ENCODE data around the gene MTR.

DNA sequence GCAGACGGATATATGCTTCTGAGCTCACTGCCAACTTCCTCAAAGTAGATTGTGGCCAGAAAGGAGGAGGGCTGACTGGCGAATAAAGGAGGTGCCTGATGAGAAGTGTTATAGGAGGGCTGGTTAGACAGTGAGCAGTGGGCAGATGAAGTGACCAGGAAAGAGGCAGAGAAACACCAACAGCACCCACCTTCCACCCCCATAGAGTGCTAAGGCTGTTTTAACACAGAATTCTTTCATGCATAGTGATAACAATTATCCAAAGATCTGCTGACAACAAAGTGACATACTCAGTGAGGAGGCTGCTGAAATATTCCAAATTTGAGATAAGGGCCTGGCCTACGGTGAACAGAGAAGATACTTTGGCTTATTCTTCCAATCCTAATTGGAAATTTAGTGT, 21.2 kb upstream of the MTR start:
- TF ChIP-seq, protein P1, sequence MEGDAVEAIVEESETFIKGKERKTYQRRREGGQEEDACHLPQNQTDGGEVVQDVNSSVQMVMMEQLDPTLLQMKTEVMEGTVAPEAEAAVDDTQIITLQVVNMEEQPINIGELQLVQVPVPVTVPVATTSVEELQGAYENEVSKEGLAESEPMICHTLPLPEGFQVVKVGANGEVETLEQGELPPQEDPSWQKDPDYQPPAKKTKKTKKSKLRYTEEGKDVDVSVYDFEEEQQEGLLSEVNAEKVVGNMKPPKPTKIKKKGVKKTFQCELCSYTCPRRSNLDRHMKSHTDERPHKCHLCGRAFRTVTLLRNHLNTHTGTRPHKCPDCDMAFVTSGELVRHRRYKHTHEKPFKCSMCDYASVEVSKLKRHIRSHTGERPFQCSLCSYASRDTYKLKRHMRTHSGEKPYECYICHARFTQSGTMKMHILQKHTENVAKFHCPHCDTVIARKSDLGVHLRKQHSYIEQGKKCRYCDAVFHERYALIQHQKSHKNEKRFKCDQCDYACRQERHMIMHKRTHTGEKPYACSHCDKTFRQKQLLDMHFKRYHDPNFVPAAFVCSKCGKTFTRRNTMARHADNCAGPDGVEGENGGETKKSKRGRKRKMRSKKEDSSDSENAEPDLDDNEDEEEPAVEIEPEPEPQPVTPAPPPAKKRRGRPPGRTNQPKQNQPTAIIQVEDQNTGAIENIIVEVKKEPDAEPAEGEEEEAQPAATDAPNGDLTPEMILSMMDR (IDR thresholded peaks at IDR 0.05; ENCODE audit: insufficient read depth, low read length, poor library complexity, severe bottlenecking): no peak
- TF ChIP-seq EZH2phosphoT487 (conservative IDR thresholded peaks at IDR 0.05; ENCODE audit: low read length): no peak

Measured in SU-DHL-6 (cell line).